Nephron progenitor cell (in vitro differentiated cells): ENCODE results near the gene PRC1.

Source experiments
- DNase-seq: peaks from one replicate; pipeline ENCODE4 v3.0.0; 2021
- H3K27ac Mint-ChIP-seq: 2 replicates; pipeline ENCODE4 v1.8.0; 2021; ENCODE audit warnings: mild to moderate bottlenecking, moderate library complexity, mixed read lengths
- H3K27me3 Mint-ChIP-seq: 2 replicates; pipeline ENCODE4 v1.8.0; 2021; ENCODE audit warnings: mild to moderate bottlenecking, low read depth, mixed read lengths; ENCODE audit not compliant: poor library complexity
- H3K36me3 Mint-ChIP-seq: 2 replicates; pipeline ENCODE4 v1.8.0; 2021; ENCODE audit warnings: low read depth, mixed read lengths
- H3K4me1 Mint-ChIP-seq: 2 replicates; pipeline ENCODE4 v1.8.0; 2021; ENCODE audit warnings: mixed read lengths
- H3K4me3 Mint-ChIP-seq: 2 replicates; pipeline ENCODE4 v1.8.0; 2021; ENCODE audit warnings: mild to moderate bottlenecking, moderate library complexity, mixed read lengths
- H3K9me3 Mint-ChIP-seq: 2 replicates; pipeline ENCODE4 v1.8.0; 2021; ENCODE audit warnings: mild to moderate bottlenecking, moderate library complexity, mixed read lengths
- CTCF ChIP-seq: fragments of 200-600 bp; sonication (generic); IDR thresholded peaks from 2 replicates; pipeline ENCODE4 v1.5.0; 2021; ENCODE audit warnings: antibody characterized with exemption

PRC1 gene

GRCh38 chr15:90949979-90950675 is 44.2 kb downstream of the PRC1 start:
- H3K4me3 Mint-ChIP-seq: no peak overlapping the region
- no peak for DNase-seq
- TF ChIP-seq CTCF: no peak
- peaks cover 57% of the 10 kb centered on the region for H3K36me3 Mint-ChIP-seq
- no peak overlapping the region for H3K27ac Mint-ChIP-seq
- peaks cover 6% of the 10 kb centered on the region for H3K27me3 Mint-ChIP-seq
- H3K9me3 Mint-ChIP-seq: no peaks in the 10 kb centered on the region
- H3K4me1 Mint-ChIP-seq: no peaks in the 10 kb centered on the region

- no peak overlapping the region for H3K27ac Mint-ChIP-seq
- no peaks in the 10 kb centered on the region for H3K4me1 Mint-ChIP-seq
- H3K9me3 Mint-ChIP-seq: no peaks in the 10 kb centered on the region
- TF ChIP-seq CTCF: no peak
- H3K4me3 Mint-ChIP-seq: no peak overlapping the region
- H3K27me3 Mint-ChIP-seq: peaks cover 3% of the 10 kb centered on the region
- H3K36me3 Mint-ChIP-seq: peaks cover 59% of the 10 kb centered on the region
- DNase-seq: no peak
Measured at GRCh38 chr15:90948506-90948905, 45.8 kb downstream of the PRC1 start.

- H3K4me3 Mint-ChIP-seq: no peak overlapping the region
- H3K27ac Mint-ChIP-seq: no peak overlapping the region
- H3K27me3 Mint-ChIP-seq: peaks cover 3% of the 10 kb centered on the region
- peaks cover 58% of the 10 kb centered on the region for H3K36me3 Mint-ChIP-seq
- DNase-seq: no peak
- no peaks in the 10 kb centered on the region for H3K4me1 Mint-ChIP-seq
- H3K9me3 Mint-ChIP-seq: no peaks in the 10 kb centered on the region
- no peak for TF ChIP-seq CTCF
Measured at GRCh38 chr15:90947577-90948357, 46.6 kb downstream of the PRC1 start.

GRCh38 chr15:90946941-90947576 is 47.3 kb downstream of the PRC1 start:
- H3K36me3 Mint-ChIP-seq: peaks cover 56% of the 10 kb centered on the region
- H3K27me3 Mint-ChIP-seq: peaks cover 3% of the 10 kb centered on the region
- DNase-seq: no peak

GRCh38 chr15:90946538-90946937 is 47.8 kb downstream of the PRC1 start:
- H3K9me3 Mint-ChIP-seq: no peaks in the 10 kb centered on the region
- H3K4me3 Mint-ChIP-seq: no peak overlapping the region
- TF ChIP-seq CTCF: no peak
- H3K27ac Mint-ChIP-seq: no peak overlapping the region
- peaks cover 3% of the 10 kb centered on the region for H3K27me3 Mint-ChIP-seq
- H3K36me3 Mint-ChIP-seq: peaks cover 52% of the 10 kb centered on the region
- H3K4me1 Mint-ChIP-seq: no peaks in the 10 kb centered on the region
- DNase-seq: no peak

More at GRCh38 chr15:90946941-90947576, 47.3 kb downstream of the PRC1 start:
- no peaks in the 10 kb centered on the region for H3K4me1 Mint-ChIP-seq
- no peak overlapping the region for H3K27ac Mint-ChIP-seq
- no peak for TF ChIP-seq CTCF
- H3K9me3 Mint-ChIP-seq: no peaks in the 10 kb centered on the region
- H3K4me3 Mint-ChIP-seq: no peak overlapping the region
